Measurements from ENCODE around the gene EVX2. TPM values are rescaled to one million over a fixed set of nuclear protein-coding genes. Genes with fewer than 3 reads are reported as not detected.

EVX2 gene
- total RNA-seq, 1 donor from 2014 or later = not detected

DNA sequence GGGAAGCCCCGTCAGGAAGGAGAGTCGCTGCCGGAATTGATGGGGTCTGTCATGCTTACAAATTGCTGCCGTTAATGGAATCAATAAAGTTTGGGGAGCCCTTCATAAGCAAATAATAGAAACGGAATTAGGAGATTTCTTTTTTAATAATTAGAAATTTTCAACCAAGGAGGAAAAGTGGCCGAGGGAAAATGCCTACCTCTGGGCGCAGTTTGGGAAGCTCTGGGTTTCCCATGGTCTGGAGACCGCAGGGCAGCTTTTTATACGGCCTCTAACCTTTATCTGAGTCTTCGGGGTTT, 1.3 kb downstream of the EVX2 start:
- Histone ChIP-seq H3K27ac (no peak overlapping the region), H4K20me1 (ENCODE audit: low read depth) (peaks cover 86% of the 10 kb centered on the region), H3K36me3 (no peaks in the 10 kb centered on the region), H3K4me1 (peaks cover 7% of the 10 kb centered on the region), H3K4me2 (peak overlapping the region; percentile 15), H3F3A (ENCODE audit: low read depth) (peaks cover 20% of the 10 kb centered on the region), H3K4me3 (no peak overlapping the region), H2AFZ (replicated peaks) (no peak overlapping the region), H3K27me3 (peaks cover 100% of the 10 kb centered on the region), H3K79me2 (ENCODE audit: low read depth) (no peaks in the 10 kb centered on the region), H3K9me3 (ENCODE audit: low read depth) (no peaks in the 10 kb centered on the region), H3K9ac (no peak overlapping the region)
- TF ChIP-seq EZH2 (IDR thresholded peaks at IDR 0.05) (peak; percentile 97), EZH2phosphoT487 (IDR thresholded peaks at IDR 0.05) (no peak)
- peaks cover 85% of the 10 kb centered on the region for H3K27me3 Mint-ChIP-seq (ENCODE audit: insufficient read depth, low read depth)
- H3K36me3 Mint-ChIP-seq = no peaks in the 10 kb centered on the region
- DNase-seq (ENCODE audit: low spot score) = no peak
- no peak overlapping the region for H3K27ac Mint-ChIP-seq
- H3K4me1 Mint-ChIP-seq = peaks cover 17% of the 10 kb centered on the region
- H3K4me3 Mint-ChIP-seq = no peak overlapping the region
- no peaks in the 10 kb centered on the region for H3K9me3 Mint-ChIP-seq

DNA sequence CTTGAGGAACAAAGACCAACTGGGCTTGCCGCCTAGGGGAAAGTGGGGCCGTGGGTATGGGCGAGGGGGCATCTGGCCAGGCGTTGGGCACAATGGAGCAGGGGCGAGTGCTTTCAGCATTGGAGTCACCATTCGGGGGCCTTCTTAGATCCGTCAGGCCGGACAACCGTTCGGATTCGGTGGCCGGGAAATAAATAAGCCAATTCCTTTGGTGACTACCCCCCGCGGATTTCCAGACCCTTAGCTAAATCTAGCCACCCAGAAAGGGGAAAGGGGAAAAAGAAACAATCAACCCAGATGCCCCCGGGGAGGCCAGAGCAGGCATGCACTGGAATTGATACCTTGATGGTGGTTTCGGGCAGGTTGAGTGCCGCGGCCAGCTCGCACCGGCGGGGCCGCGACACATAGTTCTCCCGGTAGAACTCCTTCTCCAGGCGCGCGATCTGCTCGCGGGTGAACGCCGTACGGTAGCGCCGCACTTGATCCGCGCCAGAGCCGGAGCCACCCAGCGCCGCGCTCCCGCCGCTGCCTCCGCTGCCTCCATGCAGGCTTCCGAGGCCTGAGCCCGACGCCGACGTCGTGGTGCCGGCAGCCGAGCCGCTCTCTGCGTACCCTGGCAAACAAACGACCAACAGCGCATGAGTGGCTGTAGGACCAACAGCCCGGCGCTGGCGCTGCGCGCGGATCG, 1.8 kb downstream of the EVX2 start:
- no peak overlapping the region for H3K4me3 Mint-ChIP-seq
- Histone ChIP-seq H3K4me1 (peaks cover 7% of the 10 kb centered on the region), H3K79me2 (ENCODE audit: low read depth) (no peaks in the 10 kb centered on the region), H3K36me3 (no peaks in the 10 kb centered on the region), H3K4me2 (peak overlapping the region; percentile 15), H3F3A (ENCODE audit: low read depth) (peaks cover 20% of the 10 kb centered on the region), H3K27ac (no peak overlapping the region), H4K20me1 (ENCODE audit: low read depth) (peaks cover 84% of the 10 kb centered on the region), H3K9me3 (ENCODE audit: low read depth) (no peaks in the 10 kb centered on the region), H2AFZ (replicated peaks) (no peak overlapping the region), H3K27me3 (peaks cover 100% of the 10 kb centered on the region), H3K4me3 (no peak overlapping the region), H3K9ac (no peak overlapping the region)
- no peaks in the 10 kb centered on the region for H3K9me3 Mint-ChIP-seq
- peaks cover 84% of the 10 kb centered on the region for H3K27me3 Mint-ChIP-seq (ENCODE audit: insufficient read depth, low read depth)
- TF ChIP-seq EZH2 (IDR thresholded peaks at IDR 0.05) (peak; percentile 98), CTCF (IDR thresholded peaks at IDR 0.05) (no peak), EZH2phosphoT487 (IDR thresholded peaks at IDR 0.05) (peak; percentile 99)
- H3K27ac Mint-ChIP-seq = no peak overlapping the region
- H3K36me3 Mint-ChIP-seq = no peaks in the 10 kb centered on the region
- DNase-seq (ENCODE audit: low spot score) = peak; percentile 82
- peaks cover 17% of the 10 kb centered on the region for H3K4me1 Mint-ChIP-seq

- no peaks in the 10 kb centered on the region for H3K36me3 Mint-ChIP-seq
- peaks cover 100% of the 10 kb centered on the region for H3K27me3 ChIP-seq
- no peaks in the 10 kb centered on the region for H3K9me3 Mint-ChIP-seq
- peaks cover 84% of the 10 kb centered on the region for H3K27me3 Mint-ChIP-seq (ENCODE audit: insufficient read depth, low read depth)
- no peak overlapping the region for H3K4me3 ChIP-seq
- DNase-seq (ENCODE audit: low spot score) = no peak
- no peak overlapping the region for H3K9ac ChIP-seq
- no peak overlapping the region for H3K4me2 ChIP-seq
- no peak overlapping the region for H2AFZ ChIP-seq (replicated peaks)
- H3K4me3 Mint-ChIP-seq = peak overlapping the region; percentile 80
- peaks cover 84% of the 10 kb centered on the region for H4K20me1 ChIP-seq (ENCODE audit: low read depth)
- peaks cover 7% of the 10 kb centered on the region for H3K4me1 ChIP-seq
- no peaks in the 10 kb centered on the region for H3K79me2 ChIP-seq (ENCODE audit: low read depth)
- peaks cover 17% of the 10 kb centered on the region for H3K4me1 Mint-ChIP-seq
- no peak overlapping the region for H3K27ac Mint-ChIP-seq
- no peaks in the 10 kb centered on the region for H3K36me3 ChIP-seq
- H3K27ac ChIP-seq = no peak overlapping the region
- TF ChIP-seq EZH2phosphoT487 (IDR thresholded peaks at IDR 0.05) (no peak), CTCF (IDR thresholded peaks at IDR 0.05) (no peak), EZH2 (IDR thresholded peaks at IDR 0.05) (no peak)
- H3F3A ChIP-seq (ENCODE audit: low read depth) = peaks cover 20% of the 10 kb centered on the region
- H3K9me3 ChIP-seq (ENCODE audit: low read depth) = no peaks in the 10 kb centered on the region
These were observed 2.4 kb downstream of the EVX2 start for GRCh38 chr2:176081376-176081836.

All from neural progenitor cell (in vitro differentiated cells).